Right cardiac atrium (tissue), 5 donors: ENCODE results near the gene CCDC12. TPM values are rescaled to one million over a fixed set of nuclear protein-coding genes. Genes with fewer than 3 reads are reported as not detected.

Experiments
- ATAC-seq, 2 donors: fragments of 200-7000 bp; cut with Tn5 transposase; one replicate each; pipeline versions ENCODE4 v1.8.0 to v1.9.1; 2020; ENCODE audit warnings: moderate library complexity in 2 of 2, mild to moderate bottlenecking in 1 of 2
- DNase-seq, 3 donors: peaks; one replicate each; pipeline ENCODE4 v3.0.0-alpha.2; 2020
- H3K27ac ChIP-seq: one replicate; pipeline ENCODE4 v1.5.1; 2013; ENCODE audit warnings: mild to moderate bottlenecking, low read length, control low read depth, moderate library complexity
- H3K27me3 ChIP-seq: one replicate; pipeline ENCODE4 v1.6.1; 2013; ENCODE audit not compliant: control insufficient read depth, insufficient read depth
- H3K4me1 ChIP-seq: one replicate; pipeline ENCODE4 v1.6.1; 2013; ENCODE audit warnings: low read length; ENCODE audit not compliant: control insufficient read depth, insufficient read depth
- H3K4me3 ChIP-seq: one replicate; pipeline ENCODE4 v1.5.1; 2013; ENCODE audit warnings: low read length, control low read depth
- H3K9me3 ChIP-seq: one replicate; pipeline ENCODE4 v1.6.1; 2013; ENCODE audit warnings: low read length; ENCODE audit not compliant: control insufficient read depth
- WGBS: extraction: QIAGEN DNeasy Blood & Tissue Kit; methylation state at CpG from one replicate; pipeline ENCODE4 v1.1.7; 2013; 5-methylcytosine and 5-hydroxymethylcytosine counted together
- intact Hi-C, 4 donors: fragments of 100-400 bp; cut with DNase I; formaldehyde crosslinking; loops; one replicate each; pipeline versions ENCODE4 v1.11.0 to v1.14.0; 2022 to 2023
- polyA plus RNA-seq: library from polyadenylated mRNA; stranded (reverse); fragments of 200-250 nt; gene quantifications from one replicate; pipeline ENCODE4 v1.2.3, GENCODE V29; 2013
- total RNA-seq, 4 donors: library from RNA; stranded (reverse); fragmentation: NEBNext Ultra II Directional; extraction: Animal tissue kit (Norgen Biotek cat#: 25700); gene quantifications; one replicate each; pipeline ENCODE4 v1.2.1, GENCODE V29; 2021
- donor health status: healthy with polysubstance abuse.
- donor health status: DM: no; HTN: yes; CAD: no.
- donor health status: DM: no; HTN: no; CAD: no.
- donor health status: DM: no; HTN: yes; CAD: no; lungs with severe emphysema.
- donor health status: DM: yes; HTN: yes; CAD: no.

The CCDC12 gene
- total and polyA plus RNA-seq, 5 donors = 31.2 to 58.0 (median 36.1) TPM

GRCh38 chr3:46952813-46953212 lies 23.7 kb downstream of the CCDC12 start:
- Histone ChIP-seq H3K9me3 (no peaks in the 10 kb centered on the region), H3K27ac (peak overlapping the region; percentile 15), H3K4me3 (no peak overlapping the region), H3K4me1 (peaks cover 50% of the 10 kb centered on the region), H3K27me3 (no peaks in the 10 kb centered on the region)
- WGBS = 65% methylated on average over 2 of the region's 2 CpGs
- no peak for ATAC-seq
- DNase-seq = no peak
- intact Hi-C loops = no loop called here

DNA sequence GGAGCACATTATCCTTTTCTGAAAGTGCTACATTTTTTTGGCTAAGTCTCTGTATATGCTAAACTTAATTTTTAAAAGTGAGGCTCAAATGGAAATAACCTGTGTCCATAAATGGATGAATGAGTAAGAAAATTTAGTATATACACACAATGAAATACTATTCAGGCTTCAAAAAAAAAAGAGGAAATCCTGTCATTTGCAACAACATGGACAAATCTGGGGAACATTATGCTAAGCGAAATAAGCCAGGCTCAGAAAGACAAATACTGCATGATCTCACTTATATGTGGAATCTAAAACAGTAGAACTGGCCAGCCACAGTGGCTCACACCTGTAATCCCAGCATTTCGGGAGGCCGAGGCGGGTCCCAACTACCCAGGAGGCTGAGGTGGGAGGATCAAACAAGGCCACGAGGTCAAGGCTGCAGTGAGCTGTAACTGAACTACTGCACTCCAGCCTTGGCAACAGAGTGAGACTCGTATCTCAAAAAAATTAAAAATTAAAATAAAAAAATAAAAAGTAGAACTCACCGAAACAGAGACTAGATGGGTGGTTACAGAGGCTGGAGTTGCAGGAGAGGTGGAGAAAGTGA lies 25.8 kb downstream of the CCDC12 start:
- no peak overlapping the region for H3K27ac ChIP-seq
- ATAC-seq = no peak

DNA sequence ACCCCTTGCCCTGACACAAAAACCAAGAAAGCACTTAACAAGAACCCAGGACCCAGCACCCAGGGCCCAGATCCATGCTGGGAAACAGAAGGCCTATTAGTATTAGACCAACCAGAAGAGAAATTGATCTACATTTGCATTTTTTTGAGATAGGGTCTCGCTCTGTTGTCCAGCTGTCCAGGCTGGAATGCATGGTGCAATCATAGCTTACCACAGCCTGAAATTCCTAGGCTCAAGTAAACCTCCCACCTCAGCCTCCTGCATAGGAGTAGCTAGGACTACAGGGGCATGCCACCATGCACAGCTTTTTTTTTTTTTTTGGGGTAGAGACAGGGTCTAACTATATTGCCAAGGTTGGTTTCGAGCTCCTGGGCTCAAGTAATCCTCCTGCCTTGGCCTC lies 26.4 kb downstream of the CCDC12 start:
- DNase-seq (no peak), ATAC-seq (no peak)
- 93% methylated on average over 2 of the region's 2 CpGs for WGBS
- H3K27ac ChIP-seq = no peak overlapping the region
- H3K4me3 ChIP-seq = no peak overlapping the region
- no peaks in the 10 kb centered on the region for H3K27me3 ChIP-seq
- no peaks in the 10 kb centered on the region for H3K9me3 ChIP-seq
- intact Hi-C loops = no loop called here
- peaks cover 54% of the 10 kb centered on the region for H3K4me1 ChIP-seq

More for the DNA sequence above, 25.8 kb downstream of the CCDC12 start:
- Histone ChIP-seq H3K27me3 (no peaks in the 10 kb centered on the region), H3K4me1 (peaks cover 56% of the 10 kb centered on the region), H3K9me3 (no peaks in the 10 kb centered on the region), H3K4me3 (no peak overlapping the region)
- no peak for DNase-seq
- intact Hi-C loops = no loop called here
- WGBS = 64% methylated on average over 7 of the region's 7 CpGs

- ATAC-seq (peak; percentile 46 to 63), DNase-seq (peak; percentile 64 to 81 (median 75))
- Histone ChIP-seq H3K4me3 (no peak overlapping the region), H3K4me1 (peaks cover 58% of the 10 kb centered on the region), H3K27ac (peak overlapping the region; percentile 87), H3K27me3 (no peaks in the 10 kb centered on the region), H3K9me3 (no peaks in the 10 kb centered on the region)
- WGBS = 37% methylated on average over 6 of the region's 6 CpGs
- intact Hi-C loops = no loop called here
These were observed 27.5 kb downstream of the CCDC12 start for GRCh38 chr3:46948830-46949671.

GRCh38 chr3:46947981-46948791 lies 28.4 kb downstream of the CCDC12 start:
- Histone ChIP-seq H3K27me3 (no peaks in the 10 kb centered on the region), H3K9me3 (no peaks in the 10 kb centered on the region), H3K4me3 (no peak overlapping the region), H3K27ac (peak overlapping the region; percentile 87), H3K4me1 (peaks cover 59% of the 10 kb centered on the region)
- intact Hi-C loops = no loop called here
- peak; percentile 81 to 87 for ATAC-seq
- peak; percentile 70 to 76 (median 72) for DNase-seq
- 44% methylated on average over 19 of the region's 19 CpGs for WGBS

DNA sequence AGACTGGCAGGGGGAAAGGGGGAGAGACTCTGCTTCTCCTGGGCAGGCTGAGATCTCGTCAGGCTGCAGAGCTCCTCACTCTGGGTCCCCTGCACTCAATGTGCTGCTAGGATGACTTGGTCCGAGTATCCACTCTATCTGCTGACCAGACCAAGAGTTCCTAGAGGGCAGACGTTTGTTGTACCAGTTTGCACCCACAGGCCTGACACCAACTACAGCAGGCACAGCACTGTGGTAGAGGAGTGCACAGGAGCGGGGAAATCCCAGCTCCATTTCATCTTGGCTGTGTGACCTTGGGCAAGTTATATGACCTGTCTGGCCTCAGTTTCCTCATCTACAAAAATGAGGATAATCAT lies 29.0 kb downstream of the CCDC12 start:
- Histone ChIP-seq H3K4me3 (no peak overlapping the region), H3K4me1 (peaks cover 60% of the 10 kb centered on the region), H3K27ac (peak overlapping the region; percentile 87), H3K27me3 (no peaks in the 10 kb centered on the region), H3K9me3 (no peaks in the 10 kb centered on the region)
- DNase-seq = no peak
- no peak for ATAC-seq
- WGBS = 68% methylated on average over 4 of the region's 4 CpGs
- intact Hi-C loops = no loop called here

DNA sequence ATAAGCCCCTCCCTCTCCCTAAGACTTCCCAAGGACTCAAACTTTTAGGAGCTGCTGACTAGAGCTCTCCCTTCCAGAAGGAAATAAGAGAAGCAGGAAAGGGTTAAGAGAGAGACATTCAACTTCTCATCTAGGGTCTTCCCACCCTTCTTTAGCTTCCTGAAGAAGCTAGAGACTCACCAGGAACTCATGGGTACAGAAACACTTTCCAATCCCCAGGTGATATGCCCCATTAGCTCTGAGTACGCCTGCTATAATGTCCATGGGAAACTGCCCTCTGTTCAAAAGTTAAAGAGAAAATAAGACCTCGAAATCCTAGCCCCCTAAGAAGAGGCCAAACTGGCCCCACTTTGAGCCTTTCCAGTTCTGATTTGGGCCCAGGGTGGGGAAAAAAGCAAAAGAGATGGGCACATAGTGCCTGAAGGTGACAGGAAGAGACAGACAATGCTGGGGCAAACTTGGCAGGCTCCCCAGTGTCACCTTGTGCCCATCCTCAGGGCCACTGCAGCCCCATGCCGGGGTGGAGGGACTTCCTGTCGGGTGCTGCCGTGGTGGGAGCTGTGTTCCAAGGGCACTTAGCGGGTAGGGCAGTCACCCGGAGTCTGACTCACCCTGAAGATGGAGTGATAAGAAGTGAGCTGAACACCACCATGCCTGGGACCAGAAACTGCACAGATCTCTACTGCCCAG lies 29.5 kb downstream of the CCDC12 start:
- Histone ChIP-seq H3K4me3 (no peak overlapping the region), H3K27ac (peak overlapping the region; percentile 87), H3K4me1 (peaks cover 59% of the 10 kb centered on the region), H3K9me3 (no peaks in the 10 kb centered on the region), H3K27me3 (no peaks in the 10 kb centered on the region)
- WGBS = 47% methylated on average over 7 of the region's 7 CpGs
- DNase-seq (peak in 2 of 3 donors; percentile 53 to 75), ATAC-seq (peak; percentile 12 to 20)
- intact Hi-C loops = no loop called here

- intact Hi-C loops = no loop called here
- Histone ChIP-seq H3K4me1 (peaks cover 59% of the 10 kb centered on the region), H3K4me3 (no peak overlapping the region), H3K9me3 (no peaks in the 10 kb centered on the region), H3K27me3 (no peaks in the 10 kb centered on the region), H3K27ac (no peak overlapping the region)
- DNase-seq = peak in 1 of 3 donors; percentile 34
- WGBS = 76% methylated on average over 6 of the region's 6 CpGs
- no peak for ATAC-seq
These were observed 30.1 kb downstream of the CCDC12 start for GRCh38 chr3:46946416-46946815.

- Histone ChIP-seq H3K27ac (peak overlapping the region; percentile 81), H3K27me3 (no peaks in the 10 kb centered on the region), H3K4me3 (no peak overlapping the region), H3K4me1 (peaks cover 61% of the 10 kb centered on the region), H3K9me3 (no peaks in the 10 kb centered on the region)
- no peak for ATAC-seq
- intact Hi-C loops = no loop called here
- 71% methylated on average over 8 of the region's 8 CpGs for whole genome bisulfite sequencing
- peak in 1 of 3 donors; percentile 54 for DNase-seq
These were observed 32.4 kb downstream of the CCDC12 start for GRCh38 chr3:46944191-46944590.

DNA sequence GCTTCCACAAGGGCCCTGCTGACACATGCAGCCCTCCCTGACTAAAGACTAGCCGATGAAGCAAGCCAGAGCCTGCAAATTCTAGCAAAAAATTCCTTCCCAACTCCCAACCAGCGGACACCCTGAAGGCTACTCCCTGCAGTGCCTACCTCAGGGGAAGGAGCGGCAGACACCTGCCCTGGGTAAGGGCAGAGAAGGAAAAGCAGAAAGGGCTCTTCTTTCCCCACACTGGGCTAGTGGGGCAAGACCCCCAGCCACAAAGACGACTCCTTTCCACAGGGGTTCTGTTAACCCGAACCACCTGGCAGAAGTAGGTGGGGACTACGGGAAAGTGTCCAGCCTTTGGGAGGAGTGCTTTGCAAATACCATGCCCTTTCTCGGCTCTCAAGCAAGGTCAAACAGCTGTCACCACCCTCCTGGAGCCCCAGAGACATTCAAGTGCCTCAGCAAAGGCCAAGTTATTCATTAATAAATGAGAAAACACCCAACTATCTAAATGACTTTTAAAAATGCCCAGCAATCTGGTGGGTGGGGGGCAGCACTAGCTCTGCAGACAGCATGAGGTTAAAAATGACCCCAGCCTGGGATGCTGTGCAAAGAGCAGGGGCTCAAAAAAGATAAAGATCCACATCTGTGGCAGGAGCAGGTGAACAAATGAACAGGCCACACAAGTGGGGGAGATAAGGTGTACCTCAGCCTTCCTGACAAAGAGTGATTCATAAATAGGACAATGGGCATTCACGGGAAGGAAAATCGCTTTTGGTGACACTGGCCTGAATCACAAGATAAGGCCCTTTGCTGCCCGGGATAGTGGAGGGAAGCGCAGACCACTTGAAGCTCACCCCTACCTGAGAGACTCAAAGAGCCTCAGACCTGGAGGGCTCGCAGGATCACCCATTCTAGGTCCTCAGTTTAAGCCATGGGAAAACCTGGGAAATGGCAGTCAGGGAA lies 33.0 kb downstream of the CCDC12 start:
- Histone ChIP-seq H3K4me1 (peaks cover 54% of the 10 kb centered on the region), H3K27ac (peak overlapping the region; percentile 81), H3K27me3 (no peaks in the 10 kb centered on the region), H3K9me3 (no peaks in the 10 kb centered on the region), H3K4me3 (no peak overlapping the region)
- peak; percentile 9 to 16 for ATAC-seq
- 63% methylated on average over 12 of the region's 12 CpGs for WGBS
- peak in 1 of 3 donors; percentile 62 for DNase-seq
- intact Hi-C loops = no loop called here
